G401 (cell line): Measurements from ENCODE around the gene G2E3. TPM values are rescaled to one million over a fixed set of nuclear protein-coding genes. Genes with fewer than 3 reads are reported as not detected.
A peak's percentile ranks its signal among the peaks of the same experiment; 100 is the strongest.
"Not testable (repeated sequence)": the region's sequence is repeated elsewhere in the genome, so short reads cannot be mapped to it uniquely, and the experiment has no call there.

ENCODE experiments used
- DNase-seq: peaks from one replicate; pipeline ENCODE4 v3.0.0-alpha.2; 2015; ENCODE audit warnings: low spot score
- in situ Hi-C: cut with HindIII; loops from 2 replicates; pipeline ENCODE4 v1.10.0; 2016; ENCODE audit warnings: low sequenced_read_pairs, mixed read lengths
- total RNA-seq: library from RNA; depleted of rRNA; stranded (reverse); fragments of >200 nt; shearing (Covaris generic); gene quantifications from 2 replicates; pipeline ENCODE4 v1.2.3, GENCODE V29; 2014

Gene G2E3
- total RNA-seq, 1 experiment from 2014 or later, result 41.9 TPM

DNA sequence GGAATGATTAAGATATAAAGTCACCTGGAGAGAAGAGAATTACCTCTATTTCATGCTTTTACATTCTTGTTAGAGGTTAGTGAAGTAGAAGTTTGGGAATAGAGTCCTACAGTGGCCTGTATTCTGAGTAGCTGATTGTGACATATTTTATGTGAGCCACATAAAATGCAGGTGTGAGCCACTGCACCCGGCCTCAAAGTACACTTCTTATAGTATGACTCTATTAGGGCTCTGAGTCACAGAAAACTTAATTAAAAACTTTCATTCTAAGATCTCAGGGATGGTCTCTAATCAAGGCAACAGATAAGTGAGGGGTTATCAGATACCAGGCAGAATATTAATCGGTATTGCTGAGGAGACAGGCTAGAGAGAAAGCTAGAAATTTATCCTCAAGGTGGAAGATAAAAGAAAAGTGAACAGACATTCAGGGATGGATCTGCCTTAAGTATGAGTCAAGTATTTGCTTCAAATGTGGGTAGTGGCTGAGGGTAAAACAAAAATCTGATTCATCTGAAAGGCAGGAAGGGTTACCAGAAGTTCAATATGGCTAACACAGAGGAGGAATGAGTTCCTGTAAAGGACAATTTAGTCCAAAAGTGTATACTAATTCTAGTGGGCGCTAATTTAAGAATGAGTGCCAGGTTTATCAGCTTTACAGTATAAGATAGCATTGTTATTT lies 5.5 kb upstream of the G2E3 start:
- no peak for DNase-seq
- in situ Hi-C loops, result no loop called here

DNA sequence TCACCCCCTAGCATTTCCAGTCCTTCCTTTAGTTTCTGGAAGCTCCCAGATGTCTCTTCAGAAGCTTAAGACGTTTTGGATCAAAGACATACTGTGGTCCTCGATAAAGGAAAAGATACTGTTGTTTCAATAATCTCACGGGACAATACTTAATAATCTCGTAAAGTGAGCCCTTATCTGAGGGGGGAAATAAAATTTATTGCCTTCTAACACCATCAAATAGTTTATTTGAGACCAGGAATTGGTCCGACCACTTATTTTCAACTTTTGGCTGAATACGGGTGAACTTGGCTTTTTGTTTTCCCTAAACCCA lies 640 bp upstream of the G2E3 start:
- in situ Hi-C loops, result no loop called here
- DNase-seq, result no peak

- in situ Hi-C loops, result no loop called here
- peak; percentile 36 for DNase-seq
Measured at GRCh38 chr14:30559638-30560091, 707 bp downstream of the G2E3 start.

- in situ Hi-C loops, result no loop called here
Measured at GRCh38 chr14:30560581-30560980, 1.6 kb downstream of the G2E3 start.

DNA sequence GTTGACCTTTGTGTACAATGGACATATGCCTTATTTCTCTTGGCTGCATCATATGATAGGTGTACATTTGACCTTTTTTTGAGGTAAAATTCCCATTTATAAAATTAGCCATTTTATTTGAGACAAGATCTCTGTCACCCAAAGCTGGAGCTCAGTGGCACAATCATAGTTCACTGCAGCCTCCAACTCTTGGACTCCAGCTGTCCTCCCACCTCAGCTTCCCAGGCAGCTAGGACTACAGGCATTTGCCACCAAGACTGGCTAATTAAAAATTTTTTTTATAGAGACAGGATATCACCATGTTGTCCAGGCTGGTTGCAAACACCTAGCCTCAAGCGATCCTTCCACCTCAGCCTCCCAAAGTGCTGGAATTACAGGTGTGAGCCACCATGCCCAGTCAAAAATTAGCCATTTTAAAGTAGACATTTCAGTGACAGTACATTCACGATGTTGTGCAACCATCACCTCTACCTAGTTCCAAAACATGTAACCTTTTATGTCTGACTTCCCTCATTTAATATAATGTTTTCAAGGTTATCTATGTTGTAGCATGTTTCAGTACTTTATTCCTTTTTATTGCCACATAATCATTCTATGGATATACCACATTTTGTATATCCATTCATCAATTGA lies 5.4 kb downstream of the G2E3 start:
- no peak for DNase-seq
- in situ Hi-C loops, result no loop called here

More at GRCh38 chr14:30560581-30560980, 1.6 kb downstream of the G2E3 start:
- no peak for DNase-seq

DNA sequence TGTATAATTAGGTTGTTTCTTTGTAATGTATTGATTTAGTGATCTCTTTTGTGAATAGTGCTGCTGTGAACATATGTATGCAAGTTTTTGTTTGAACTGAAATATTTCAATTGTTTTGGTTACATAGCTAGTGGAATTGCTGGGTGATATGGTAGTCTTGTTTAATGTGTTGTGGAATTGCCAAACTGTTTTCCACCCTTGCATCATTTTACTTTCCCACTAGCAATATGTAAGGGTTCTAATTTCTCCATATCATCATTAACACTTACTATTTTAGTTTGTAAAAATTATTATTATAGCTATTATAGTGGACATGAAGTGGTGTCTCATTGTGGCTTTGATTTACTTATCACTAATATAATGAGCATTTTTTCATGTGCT lies 5.9 kb downstream of the G2E3 start:
- DNase-seq, result no peak
- in situ Hi-C loops, result no loop called here

DNA sequence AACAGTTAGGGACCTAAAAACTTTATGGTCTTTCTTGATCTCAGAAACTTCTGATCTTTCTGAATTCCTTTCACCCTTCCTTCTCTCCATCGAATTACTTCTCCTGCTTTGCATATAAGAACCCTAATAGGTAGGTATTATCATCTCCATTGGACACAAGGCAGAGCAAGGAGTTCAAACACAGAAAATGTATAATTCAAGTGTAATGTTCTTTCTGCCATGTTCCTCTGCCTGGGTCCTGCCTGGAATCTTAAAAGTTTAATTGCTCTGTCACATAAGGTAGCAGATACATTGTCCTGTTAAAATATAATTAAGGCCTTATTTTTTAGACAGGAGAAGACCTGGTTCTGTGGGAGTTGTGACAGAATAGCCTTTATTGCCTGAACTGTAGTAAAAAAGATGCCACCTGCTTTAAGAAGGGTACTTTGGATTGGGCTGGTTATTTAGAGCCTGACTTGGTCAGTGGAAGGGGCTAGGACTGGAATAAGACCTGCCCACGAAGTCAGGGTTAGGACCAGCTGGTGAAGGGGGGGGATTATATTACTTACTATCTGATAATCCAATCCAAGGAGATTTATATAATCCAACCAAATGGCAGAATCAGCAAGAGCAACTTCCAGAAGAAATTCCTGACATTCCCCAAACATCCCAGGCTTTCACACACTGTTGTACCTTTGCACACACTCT lies 10.4 kb downstream of the G2E3 start:
- no peak for DNase-seq
- in situ Hi-C loops, result no loop called here

- in situ Hi-C loops, result no loop called here
- no peak for DNase-seq
Measured at GRCh38 chr14:30569903-30570226, 10.9 kb downstream of the G2E3 start.

DNA sequence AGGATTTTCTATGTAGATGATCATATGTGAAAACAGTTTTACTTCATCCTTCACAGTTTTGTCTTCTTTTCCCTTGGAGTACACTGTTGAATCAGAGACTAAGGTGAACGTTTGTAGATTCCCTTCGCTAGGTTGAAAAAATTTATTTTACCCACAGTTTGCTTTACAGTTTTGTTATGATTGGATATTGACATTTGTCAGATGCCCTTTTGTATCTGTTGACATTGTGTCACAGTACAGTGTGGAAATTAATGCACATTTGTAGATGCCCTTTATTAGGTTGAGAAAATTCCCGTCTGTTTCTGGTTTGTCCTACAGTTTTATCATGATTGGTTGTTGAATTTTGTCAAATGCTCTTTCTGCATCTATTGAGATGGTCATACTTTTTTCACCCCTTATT lies 13.3 kb downstream of the G2E3 start:
- DNase-seq, result no peak
- in situ Hi-C loops, result no loop called here

GRCh38 chr14:30572771-30573170 lies 13.8 kb downstream of the G2E3 start:
- in situ Hi-C loops, result no loop called here
- no peak for DNase-seq

GRCh38 chr14:30573226-30573814 lies 14.4 kb downstream of the G2E3 start:
- in situ Hi-C loops, result no loop called here
- DNase-seq, result no peak

DNA sequence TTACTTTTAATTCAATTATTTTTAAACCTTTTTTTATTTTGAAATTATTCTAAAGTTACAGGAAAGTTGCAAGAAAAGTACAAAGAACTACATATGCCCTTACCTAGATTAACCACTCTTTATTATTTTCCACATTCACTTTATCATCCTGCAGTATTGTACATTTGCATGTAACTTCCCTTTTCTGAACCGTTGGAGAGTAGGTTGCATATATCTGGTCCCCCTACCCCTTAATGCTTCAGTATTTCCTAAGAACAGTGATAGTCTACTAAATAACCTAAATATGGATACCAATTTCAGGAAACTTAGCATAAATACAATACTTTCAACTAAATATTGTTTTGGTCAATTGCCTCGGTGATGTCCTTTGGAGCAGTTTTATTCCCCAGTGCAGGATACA lies 15.0 kb downstream of the G2E3 start:
- in situ Hi-C loops, result no loop called here
- no peak for DNase-seq

- DNase-seq, in situ Hi-C loops: not testable (repeated sequence)
Measured at GRCh38 chr14:30574777-30575176, 15.8 kb downstream of the G2E3 start.

DNA sequence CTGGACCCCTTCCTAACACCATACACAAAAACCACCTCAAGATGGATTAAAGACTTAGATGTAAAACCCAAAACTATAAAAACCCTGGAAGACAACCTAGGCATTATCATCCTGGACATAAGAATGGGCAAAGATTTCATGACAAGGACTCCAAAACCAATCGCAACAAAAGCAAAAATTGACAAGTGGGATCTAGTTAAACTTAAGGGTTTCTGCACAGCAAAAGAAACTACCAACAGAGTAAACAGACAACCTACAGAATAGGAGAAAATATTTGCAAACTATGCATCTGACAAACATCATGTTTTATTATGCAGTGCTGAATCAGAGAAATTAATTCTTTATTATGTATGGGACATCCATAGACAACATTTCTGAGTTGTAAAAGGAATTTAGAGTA lies 17.4 kb downstream of the G2E3 start:
- in situ Hi-C loops, DNase-seq: not testable (repeated sequence)

GRCh38 chr14:30580616-30581282 lies 21.8 kb downstream of the G2E3 start:
- in situ Hi-C loops, result no loop called here
- peak; percentile 44 for DNase-seq

GRCh38 chr14:30581283-30581625 lies 22.3 kb downstream of the G2E3 start:
- in situ Hi-C loops, result no loop called here
- DNase-seq, result no peak

DNA sequence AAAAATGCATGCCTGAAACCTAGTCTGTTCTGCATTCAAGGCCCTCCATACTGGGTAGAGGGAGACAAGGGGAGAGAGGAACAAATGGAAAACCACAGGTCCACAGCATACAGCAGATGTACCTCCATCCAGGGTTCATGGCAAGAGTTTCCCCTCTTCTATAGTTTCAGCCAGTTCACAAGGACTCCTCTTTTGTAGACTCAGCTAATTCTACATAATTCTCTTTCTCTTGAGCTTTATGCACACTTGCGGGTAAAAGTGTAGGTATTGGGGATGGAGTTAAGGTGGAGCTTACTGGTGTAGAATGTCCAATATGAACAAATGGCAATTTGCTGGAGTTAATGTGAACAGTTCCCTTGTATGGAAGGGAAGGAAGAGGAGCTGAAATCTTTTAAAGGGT lies 23.4 kb downstream of the G2E3 start:
- no peak for DNase-seq
- in situ Hi-C loops, result no loop called here

DNA sequence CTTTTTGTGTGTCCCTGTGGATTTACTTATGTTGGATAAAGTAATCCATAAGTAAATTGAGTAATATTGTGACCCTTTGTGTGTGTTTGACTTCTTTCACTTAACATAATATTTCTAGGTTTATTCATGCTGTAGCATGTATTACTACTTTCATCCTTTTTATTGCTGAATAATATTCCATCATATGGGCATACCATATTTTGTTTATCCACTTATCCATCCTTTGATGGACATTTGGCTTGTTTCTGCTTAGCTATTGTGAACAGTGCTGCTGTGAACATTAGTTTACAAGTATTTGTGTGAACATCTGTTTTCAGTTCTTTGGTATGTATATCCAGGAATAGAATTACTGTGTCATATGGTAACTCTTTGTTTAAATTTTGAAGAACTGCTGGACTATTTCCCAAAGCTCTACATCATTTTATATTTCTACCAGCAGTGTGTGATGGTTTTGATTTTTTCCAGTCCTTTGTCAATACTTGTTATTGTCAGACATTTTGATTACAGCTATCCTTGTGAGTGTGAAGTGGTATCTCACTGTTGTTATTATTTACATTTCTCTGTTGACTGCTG lies 25.2 kb downstream of the G2E3 start:
- DNase-seq, result no peak
- in situ Hi-C loops, result no loop called here

DNA sequence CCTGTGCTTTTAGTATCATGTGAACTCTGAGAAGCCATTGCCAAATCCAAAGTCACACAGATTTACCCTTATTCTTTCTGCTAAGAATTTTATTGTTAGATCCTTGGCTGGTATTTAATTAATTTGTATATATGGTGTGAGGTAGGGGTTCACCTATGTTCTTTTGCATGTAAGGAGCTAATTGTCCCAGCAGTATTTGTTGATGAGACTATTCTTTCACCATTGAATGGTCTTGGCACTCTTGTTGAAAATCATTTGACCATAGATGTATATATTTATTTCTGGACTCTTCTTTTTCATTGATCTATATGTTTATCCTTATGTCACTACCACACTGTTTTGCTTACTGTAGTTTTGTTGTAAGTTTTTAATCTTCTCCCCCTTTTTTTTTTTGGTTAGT lies 26.2 kb downstream of the G2E3 start:
- no peak for DNase-seq
- in situ Hi-C loops, result no loop called here

GRCh38 chr14:30587141-30587540 lies 28.2 kb downstream of the G2E3 start:
- in situ Hi-C loops, result no loop called here
- no peak for DNase-seq
